ENCODE measurements around the gene FNDC4. TPM values are rescaled to one million over a fixed set of nuclear protein-coding genes. Genes with fewer than 3 reads are reported as not detected.

Gene FNDC4
- total and polyA plus RNA-seq, 2 of the 8 experiments (the other 6 are each of a cell fraction or from before 2014, with no cell fraction given), result 14.1 to 14.7 TPM

DNA sequence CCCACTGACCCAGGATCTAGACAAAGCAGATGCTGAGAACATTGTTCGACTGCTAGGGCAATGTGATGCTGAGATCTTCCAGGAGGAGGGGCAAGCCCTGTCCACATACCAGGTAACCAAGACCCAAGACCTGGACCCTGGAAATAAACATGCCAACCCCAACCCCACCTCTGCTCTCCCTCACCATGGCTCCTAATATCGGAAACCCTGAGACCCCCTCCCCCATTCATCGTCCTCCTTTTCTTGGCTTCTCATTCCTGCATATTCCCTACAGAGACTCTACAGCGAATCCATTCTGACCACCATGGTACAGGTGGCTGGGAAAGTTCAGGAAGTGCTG, 2.3 kb upstream of the FNDC4 start:
- H2AFZ ChIP-seq (ENCODE audit: low read length), result peak overlapping the region; percentile 85; the same call in 1 of the 2 replicates
- no peak overlapping the region for H4K91ac ChIP-seq (replicated peaks; ENCODE audit: insufficient read length, low read length)
- H2BK120ac ChIP-seq (replicated peaks; ENCODE audit: low read depth, low read length), result no peak overlapping the region
- no peak overlapping the region for H3K4me2 ChIP-seq (ENCODE audit: insufficient read depth in 1 of 2, low read depth in 2 of 2, low read length in 2 of 2)
- H3K9me3 ChIP-seq (ENCODE audit: insufficient read depth in 2 of 2, low read depth in 1 of 2, low read length in 1 of 2), result no peaks in the 10 kb centered on the region; a peak in 1 of 4 replicates
- WGBS, 2 experiments (ENCODE audit: extremely low coverage in 1 of 2, insufficient coverage in 1 of 2, insufficient read length in 1 of 2, insufficient replicate concordance in 2 of 2, low coverage in 1 of 2, low lambda C conversion rate in 2 of 2, missing lambda C conversion rate in 1 of 2), result 78% methylated on average over 4 of the region's 4 CpGs; no CpG with 5 or more reads in 1 of the 2 experiments
- H3K56ac ChIP-seq (replicated peaks; ENCODE audit: insufficient read length, low read depth, low read length), result no peak overlapping the region
- H2BK15ac ChIP-seq (ENCODE audit: low read length), result no peak overlapping the region
- ChIA-PET CTCF (ENCODE audit: partially characterized antibody) (no interaction called here), POLR2A (ENCODE audit: partially characterized antibody) (interaction anchor here (1.3 kb wide), 1 partner anchor 9 kb away, joined by 3 read pairs; no protein-coding TSS in a partner anchor)
- no peak overlapping the region for H3K27ac ChIP-seq (ENCODE audit: low read depth, low read length)
- H3K4me3 ChIP-seq (ENCODE audit: extremely low read depth in 1 of 4, insufficient read depth in 2 of 4, low read depth in 3 of 4, low read length in 4 of 4), result no peak overlapping the region
- H2BK12ac ChIP-seq (ENCODE audit: low read depth, low read length), result no peak overlapping the region; the same call in 1 of the 2 replicates
- no peaks in the 10 kb centered on the region for H4K20me1 ChIP-seq (replicated peaks in 1 of 2; ENCODE audit: control insufficient read depth in 1 of 2, insufficient read depth in 2 of 2, low read length in 2 of 2)
- H3K4me1 ChIP-seq (replicated peaks in 1 of 4; ENCODE audit: control insufficient read depth in 3 of 4, insufficient read depth in 4 of 4, low read length in 3 of 4), result peaks cover 0 to 9% (median 4%) of the 10 kb centered on the region in 4 experiments; a peak in 5 of 7 replicates
- H3K4ac ChIP-seq (replicated peaks; ENCODE audit: insufficient read length, low read depth, low read length), result no peak overlapping the region
- TF ChIP-seq SRF (IDR thresholded peaks at IDR 0.05; ENCODE audit: low read depth, low read length) (no peak), CHD1 (IDR thresholded peaks at IDR 0.05; ENCODE audit: low read depth, low read length) (no peak), MAFK (IDR thresholded peaks at IDR 0.05; ENCODE audit: low read depth, low read length) (no peak), YY1 (IDR thresholded peaks at IDR 0.05; ENCODE audit: low read depth, low read length) (no peak), POLR2A (IDR thresholded peaks at IDR 0.05; ENCODE audit: control extremely low read depth in 1 of 2, low read depth in 2 of 2, low read length in 2 of 2) (no peak), TCF12 (IDR thresholded peaks at IDR 0.05; ENCODE audit: low read depth, low read length) (no peak)
- FAIRE-seq (no peak), DNase-seq (ENCODE audit: low read depth in 1 of 2, low spot score in 2 of 2) (no peak)
- H2BK20ac ChIP-seq (ENCODE audit: low read length), result no peak overlapping the region
- no peaks in the 10 kb centered on the region for H3K36me3 ChIP-seq (ENCODE audit: control insufficient read depth in 2 of 4, insufficient read depth in 4 of 4, low read length in 3 of 4)
- H2BK5ac ChIP-seq (ENCODE audit: low read depth, low read length), result no peak overlapping the region
- H3K9ac ChIP-seq (replicated peaks in 1 of 4; ENCODE audit: extremely low read depth in 1 of 4, low read depth in 3 of 4, low read length in 3 of 4), result no peak overlapping the region
- H3K14ac ChIP-seq (ENCODE audit: insufficient read length), result no peak overlapping the region
- H4K8ac ChIP-seq (ENCODE audit: extremely low read depth, insufficient read depth, low read length), result no peak overlapping the region; the same call in 1 of the 2 replicates
- H2AK5ac ChIP-seq (ENCODE audit: low read depth, low read length), result no peak overlapping the region
- no peak overlapping the region for H3K23ac ChIP-seq (ENCODE audit: insufficient read length)
- H3K23me2 ChIP-seq (ENCODE audit: low read depth, low read length), result peaks cover 8% of the 10 kb centered on the region
- peaks cover 0 to 9% (median 7%) of the 10 kb centered on the region in 4 experiments; a peak in 5 of 7 replicates for H3K27me3 ChIP-seq (replicated peaks in 1 of 4; ENCODE audit: control insufficient read depth in 3 of 4, extremely low read depth in 1 of 4, insufficient read depth in 3 of 4, low read length in 3 of 4)
- H3K79me2 ChIP-seq (ENCODE audit: control insufficient read depth in 1 of 2, insufficient read depth in 2 of 2, low read length in 2 of 2), result no peaks in the 10 kb centered on the region
- H3K18ac ChIP-seq (ENCODE audit: extremely low read depth, low read length), result no peak overlapping the region
- no peak overlapping the region for H4K5ac ChIP-seq (ENCODE audit: insufficient read length, low read depth, low read length)
- H3K79me1 ChIP-seq (ENCODE audit: low read depth, low read length), result no peaks in the 10 kb centered on the region
